DLD1 (cell line): ENCODE data around the gene CRCP.
"Not testable (repeated sequence)": the region's sequence is repeated elsewhere in the genome, so short reads cannot be mapped to it uniquely, and the experiment has no call there.

ENCODE experiments used
- in situ Hi-C: cut with HindIII; loops from 2 replicates; pipeline ENCODE4 v1.10.0; 2017; ENCODE audit warnings: low sequenced_read_pairs

CRCP gene

DNA sequence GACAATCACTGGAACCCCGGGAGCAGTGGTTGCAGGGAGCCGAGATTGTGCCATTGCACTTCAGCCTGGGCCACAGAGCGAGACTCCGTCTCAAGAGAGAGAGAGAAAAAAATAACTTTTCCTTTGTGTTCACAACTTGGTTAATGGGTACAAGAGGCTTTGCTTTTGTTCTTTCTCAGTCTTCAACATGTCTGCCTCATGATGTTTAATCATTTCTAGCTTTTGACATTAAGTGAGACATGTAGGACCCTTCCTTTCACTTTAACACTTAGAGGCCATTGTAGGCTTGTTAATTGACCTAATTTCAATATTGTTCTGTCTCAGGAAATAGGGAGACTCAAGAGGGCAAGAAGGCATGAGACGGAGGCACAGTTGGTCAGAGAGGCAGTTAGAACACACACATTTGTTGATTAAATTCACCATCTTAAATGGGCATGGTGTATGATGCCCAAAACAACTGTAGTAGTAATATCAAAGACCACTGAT is 9.3 kb upstream of the CRCP start:
- in situ Hi-C loops: no loop called here

DNA sequence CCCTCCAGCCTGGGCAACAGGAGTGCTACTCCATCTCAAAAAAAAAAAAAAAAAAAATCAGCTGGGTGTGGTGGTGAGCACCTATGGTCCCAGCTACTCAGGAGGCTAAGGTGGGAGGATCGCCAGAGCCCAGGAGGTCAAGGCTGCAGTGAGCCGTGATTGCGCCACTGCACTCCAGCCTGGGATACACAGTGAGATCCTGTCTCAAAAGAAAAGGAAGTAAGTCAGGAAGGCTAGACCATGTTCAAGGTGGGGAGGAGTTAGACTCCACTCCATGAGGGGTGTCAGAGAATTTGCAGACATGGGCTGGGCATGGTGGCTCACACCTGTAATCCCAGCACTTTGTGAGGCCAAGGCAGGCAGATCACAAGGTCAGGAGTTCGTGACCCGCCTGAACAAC is 6.2 kb upstream of the CRCP start:
- in situ Hi-C loops: not testable (repeated sequence)

DNA sequence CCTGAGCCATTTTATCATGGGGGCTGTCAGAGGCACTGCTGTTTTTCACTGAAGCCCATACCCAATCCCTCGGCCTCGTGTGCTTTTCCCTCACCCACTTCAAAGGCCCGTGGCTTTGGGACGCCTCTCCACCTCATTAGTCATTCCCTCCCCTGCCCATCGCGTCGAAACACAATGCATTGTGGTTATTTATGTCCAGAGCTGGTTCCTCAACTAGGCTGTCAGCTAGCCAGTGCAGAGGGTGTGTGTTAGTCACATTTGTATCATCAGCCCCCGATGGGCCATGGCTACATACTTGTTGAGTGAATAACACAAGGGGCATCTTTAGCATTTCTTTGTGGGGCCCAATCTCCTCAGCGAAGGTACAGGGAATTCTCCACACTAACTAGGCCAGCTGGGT is 3.8 kb upstream of the CRCP start:
- in situ Hi-C loops: no loop called here

DNA sequence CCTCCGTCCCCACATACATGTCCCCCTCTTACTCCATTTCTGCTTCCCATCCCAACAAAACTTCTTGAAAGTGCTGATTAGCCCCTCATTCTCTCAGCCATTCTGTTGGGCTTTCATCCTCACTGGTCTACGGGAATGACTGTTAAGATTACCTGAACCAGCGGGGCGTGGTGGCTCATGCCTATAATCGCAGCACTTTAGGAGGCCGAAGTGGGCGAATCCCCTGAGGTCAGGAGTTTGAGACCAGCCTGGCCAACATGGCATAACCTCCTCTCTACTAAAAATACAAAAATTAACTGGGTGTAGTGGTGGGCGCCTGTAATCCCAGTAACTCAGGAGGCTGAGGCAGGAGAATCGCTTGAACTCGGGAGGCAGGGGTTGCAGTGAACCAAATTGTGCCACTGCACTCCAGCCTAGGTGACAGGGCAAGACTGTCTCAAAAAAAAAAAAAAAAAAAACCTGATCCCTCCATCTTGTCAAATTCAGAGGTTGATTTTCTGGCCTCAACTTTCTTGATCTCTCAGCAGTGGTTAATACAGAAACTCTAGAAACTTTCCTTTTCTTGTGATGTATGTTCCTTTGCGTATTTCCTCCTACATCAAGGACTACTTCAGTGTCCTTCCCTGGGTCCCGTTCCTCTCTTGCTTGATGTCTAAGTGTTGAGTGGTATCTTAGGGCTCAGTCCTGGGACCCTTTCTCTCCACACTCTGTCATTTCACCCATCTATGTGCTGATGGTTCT is 2.2 kb downstream of the CRCP start:
- in situ Hi-C loops: not testable (repeated sequence)

DNA sequence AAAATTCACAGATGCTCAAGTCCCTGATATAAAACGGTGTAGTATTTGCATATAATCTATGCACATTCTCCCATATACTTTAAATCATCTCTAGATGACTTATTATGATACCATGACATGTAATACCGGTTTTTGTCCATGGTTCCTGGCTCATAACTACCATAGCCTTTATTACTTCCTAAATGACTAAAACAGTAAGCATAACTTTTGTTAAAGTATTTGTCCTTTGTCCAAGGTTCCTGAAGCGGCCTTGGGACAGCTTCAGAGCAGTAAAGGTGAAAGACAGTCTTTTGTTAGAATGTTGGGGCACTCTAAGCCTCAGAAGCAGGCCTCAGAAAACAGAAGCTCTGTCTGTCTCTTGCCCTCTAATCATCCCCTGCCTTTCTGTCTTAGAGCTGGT is 4.0 kb downstream of the CRCP start:
- in situ Hi-C loops: no loop called here

DNA sequence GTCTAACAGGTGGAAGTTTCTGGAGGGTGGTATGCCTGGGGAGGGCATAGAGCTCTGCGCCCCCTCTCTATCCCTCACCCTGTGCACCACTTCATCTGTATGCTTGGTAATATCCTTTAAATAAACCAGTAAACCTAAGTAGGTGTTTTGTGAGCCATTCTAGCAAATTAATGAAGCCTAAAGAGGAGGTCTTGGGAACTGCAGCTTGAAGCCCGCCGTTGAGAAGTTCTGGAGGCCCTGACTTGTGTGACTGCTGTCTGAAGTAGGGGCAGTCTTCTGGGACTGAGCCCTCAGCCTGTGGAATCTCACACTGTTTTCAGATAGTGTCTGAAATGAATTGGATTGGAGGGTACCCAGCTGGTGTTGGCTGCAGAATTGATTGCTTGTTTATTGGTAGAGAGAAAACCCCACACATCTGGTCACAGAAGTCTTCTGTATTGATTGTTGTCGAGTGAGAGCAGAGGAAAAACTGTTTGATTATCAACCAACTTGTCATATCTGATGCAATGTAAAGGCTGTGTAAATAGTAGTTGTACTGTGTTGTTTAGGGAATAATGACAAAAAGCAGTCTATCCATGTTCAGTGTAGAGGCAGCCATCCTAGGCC is 4.7 kb downstream of the CRCP start:
- in situ Hi-C loops: no loop called here

DNA sequence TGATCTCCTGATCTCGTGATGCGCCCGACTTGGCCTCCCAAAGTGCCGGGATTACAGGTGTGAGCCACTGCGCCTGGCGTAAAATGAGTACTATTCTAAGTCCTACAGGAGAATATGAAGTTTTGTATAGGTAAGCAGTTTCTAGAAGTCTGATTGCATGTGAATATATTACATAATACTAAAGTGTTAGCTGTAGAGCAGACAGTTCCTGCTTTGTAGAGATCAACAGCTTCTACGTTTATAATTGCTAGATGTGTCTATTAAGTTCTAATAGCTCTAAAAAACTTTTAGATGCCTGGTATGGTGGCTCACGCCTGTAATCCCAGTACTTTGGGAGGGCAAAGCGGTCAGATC is 8.5 kb downstream of the CRCP start:
- in situ Hi-C loops: no loop called here

DNA sequence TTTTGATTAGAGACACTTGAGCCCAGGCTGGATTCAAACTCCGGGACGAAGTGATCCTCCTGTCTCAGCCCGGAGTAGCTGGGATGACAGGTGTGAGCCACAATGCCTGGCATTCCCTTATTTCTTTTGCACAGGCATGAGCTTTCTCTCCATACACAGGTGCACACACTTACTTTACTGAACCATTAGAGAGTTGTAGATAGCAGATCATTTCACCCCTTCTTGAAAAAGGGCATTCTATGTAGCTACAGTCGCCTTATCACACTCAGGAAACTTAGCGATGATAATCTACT is 9.9 kb downstream of the CRCP start:
- in situ Hi-C loops: not testable (repeated sequence)

DNA sequence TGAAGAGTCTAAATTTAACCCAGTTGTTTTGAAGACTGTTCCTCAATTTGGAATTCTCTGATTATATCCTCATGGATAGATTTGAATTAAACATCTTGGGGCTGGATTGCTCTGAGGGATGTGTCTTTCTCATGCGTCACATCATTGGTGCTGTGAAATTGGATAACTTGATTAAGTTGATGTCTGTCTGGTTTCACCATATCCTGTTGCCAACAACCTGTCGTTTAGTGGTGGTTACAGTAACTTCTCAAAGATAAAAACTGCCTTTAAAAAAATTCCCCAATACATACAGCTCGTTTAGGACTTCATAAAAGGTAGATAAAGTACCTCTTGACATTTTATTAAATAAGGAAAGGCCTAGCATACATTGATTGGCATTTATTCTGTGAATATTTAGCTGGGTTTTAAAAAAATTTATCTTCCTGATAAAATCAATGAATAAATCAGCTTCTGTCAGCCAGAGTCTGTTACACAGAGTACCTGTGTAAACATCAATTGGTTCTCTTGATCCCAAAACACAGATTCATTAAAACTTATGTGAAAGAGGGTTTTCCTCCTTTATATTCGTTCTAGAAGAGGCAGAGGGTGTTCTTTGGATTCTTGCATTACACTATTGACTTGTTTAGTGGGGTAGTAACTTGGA is 10.5 kb downstream of the CRCP start:
- in situ Hi-C loops: no loop called here

DNA sequence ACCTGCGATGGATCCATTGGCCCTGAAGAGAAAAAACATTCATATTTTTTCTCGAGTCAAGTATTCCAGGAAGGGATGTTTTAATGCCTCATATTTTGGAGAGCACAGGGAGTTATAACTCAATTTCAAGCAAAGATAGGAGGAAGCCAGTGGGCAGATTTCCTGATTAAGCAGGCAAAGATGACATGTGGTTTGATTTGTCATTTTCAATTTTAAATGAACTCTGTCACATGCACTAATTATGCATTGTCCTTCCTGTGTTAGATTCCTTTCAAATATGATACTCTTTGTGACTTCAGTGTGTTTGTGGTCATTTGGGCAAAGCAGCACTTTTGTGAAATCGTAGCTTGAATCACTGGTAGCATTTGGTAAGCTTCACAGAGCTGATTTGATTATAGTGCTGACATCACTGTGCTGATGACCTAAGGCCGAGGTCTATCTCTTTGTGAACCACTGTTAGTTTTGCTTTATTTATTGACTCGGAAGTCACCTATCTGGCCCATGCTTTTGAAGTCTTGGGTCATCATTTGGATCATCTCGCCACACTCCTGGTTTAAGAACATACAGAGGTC is 11.2 kb downstream of the CRCP start:
- in situ Hi-C loops: not testable (repeated sequence)

DNA sequence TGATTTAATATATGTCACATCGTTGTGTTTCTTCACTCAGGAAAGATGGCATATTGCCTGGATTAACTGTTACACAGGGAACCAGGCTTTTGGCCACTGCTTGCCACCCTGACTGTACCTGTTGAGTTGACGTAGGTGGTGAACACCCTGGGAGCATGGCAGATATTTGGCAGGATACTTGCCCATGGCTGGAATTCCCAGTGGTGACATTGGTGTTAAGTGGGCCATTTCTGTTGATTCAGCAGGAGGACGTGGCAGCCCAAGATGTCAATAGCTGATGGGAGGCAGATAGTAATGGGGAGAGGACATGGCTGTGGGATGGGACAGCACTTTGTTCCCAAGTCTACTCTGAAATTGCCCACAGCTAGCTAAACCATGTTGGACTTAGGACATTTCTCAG is 12.5 kb downstream of the CRCP start:
- in situ Hi-C loops: not testable (repeated sequence)

DNA sequence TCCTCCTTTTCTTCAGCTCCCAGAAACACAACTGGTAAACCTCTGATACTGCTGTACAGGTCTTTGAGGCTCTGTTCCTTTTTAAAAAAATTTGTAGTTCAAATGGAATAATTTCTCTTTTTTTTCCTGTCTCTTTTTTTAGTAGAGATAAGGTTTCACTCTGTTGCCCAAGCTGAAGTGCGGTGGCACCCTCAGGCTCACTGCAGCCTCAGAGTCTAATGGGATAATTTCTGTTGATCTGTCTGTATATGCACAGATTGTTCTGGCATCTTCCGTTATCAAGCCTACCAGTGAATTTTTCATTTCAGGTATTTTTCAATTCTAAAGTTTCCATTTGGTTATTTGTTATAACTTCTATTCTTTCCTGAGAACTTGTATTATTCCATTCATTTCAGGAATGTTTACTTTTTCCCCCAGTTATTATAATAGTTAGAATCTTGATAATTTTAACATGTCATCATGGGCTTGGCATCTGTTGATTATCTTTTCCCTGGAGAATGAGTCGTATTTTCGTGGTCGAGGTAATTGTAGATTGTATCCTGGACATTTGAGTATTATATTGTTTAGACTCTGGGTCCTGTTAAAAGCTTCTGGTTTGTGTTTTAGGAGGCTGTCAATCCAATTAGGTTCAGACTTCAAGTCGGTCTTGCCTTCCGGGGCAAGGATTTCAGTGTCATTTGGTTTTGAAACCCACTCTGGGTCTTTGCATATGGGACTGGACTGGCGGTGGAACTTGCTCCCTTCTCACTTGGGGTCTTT is 24.5 kb downstream of the CRCP start:
- in situ Hi-C loops: no loop called here

DNA sequence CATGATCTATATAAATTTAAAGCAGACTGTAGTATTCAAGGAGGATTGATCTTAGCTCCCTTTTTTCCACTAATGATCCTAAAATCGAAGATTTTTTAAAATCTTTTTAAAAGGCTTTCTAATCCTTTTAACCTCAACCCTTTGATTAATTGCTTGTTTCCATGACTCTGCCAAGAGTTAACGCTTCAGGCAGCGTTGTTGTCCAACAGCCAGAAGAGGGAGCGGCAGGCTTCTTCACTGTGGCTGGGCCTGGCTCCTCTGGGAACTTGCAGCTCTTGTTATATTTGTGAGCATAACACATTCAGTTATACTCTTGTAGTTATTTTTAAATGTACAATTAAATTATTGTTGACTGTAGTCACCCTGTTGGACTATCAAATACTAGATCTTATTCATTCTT is 26.3 kb downstream of the CRCP start:
- in situ Hi-C loops: no loop called here

DNA sequence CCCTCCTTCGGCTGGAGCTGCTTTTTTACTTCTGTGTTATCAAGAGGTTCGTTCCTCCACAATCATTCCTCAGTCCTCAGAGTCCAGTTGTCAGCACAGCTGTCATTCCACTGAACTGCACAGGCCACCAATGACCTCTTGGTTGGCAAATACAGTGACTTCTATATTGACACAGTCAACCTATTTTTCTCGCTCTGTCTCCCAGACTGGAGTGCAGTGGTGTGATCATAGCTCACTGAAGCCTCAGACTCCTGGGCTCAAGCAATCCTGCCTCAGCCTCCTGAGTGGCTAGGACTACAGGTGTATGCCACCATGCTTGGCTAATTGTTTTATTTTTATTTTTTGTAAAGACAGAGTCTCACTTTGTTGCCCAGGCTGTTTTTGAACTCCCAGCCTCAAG is 27.7 kb downstream of the CRCP start:
- in situ Hi-C loops: no loop called here

DNA sequence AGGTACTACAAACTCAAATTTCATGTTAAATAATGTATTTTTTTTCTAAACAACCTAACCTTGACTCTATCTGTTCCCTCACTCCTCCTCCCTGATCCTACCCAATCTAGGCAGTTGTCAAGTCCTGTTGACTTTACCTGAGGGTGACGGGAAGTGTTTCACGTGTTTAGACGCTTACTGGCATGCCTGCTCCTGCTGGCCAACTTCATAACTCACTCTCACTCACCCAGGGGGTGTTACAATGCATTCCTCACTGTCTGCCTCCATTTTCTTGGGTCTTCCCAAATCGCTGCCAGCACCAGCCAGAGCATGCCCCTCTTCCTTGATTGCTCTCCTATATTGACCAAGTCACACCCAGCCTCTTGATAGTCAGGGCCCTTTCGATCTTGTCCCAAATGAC is 28.3 kb downstream of the CRCP start:
- in situ Hi-C loops: no loop called here

DNA sequence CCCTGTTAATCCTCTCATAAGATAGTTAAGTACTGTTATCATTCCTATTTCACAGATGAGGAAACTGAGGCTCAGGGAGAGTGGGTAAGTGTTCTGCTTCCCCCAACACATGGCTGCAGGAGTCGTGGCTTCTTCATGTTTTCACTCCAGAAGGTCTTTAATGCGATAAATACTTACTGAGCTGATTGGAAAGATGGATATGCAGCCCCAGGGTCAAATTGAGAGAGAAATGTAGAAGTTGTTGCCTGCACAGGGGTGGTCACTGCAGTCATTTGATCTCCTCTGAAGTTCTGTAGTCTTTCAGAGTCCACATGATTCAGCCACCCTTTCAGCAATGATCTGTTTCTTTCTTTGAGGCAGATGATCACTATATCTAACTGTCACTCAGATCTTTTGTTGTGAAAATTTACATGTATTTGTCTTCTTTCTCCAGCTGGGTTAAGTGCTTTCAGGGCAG is 29.3 kb downstream of the CRCP start:
- in situ Hi-C loops: no loop called here

DNA sequence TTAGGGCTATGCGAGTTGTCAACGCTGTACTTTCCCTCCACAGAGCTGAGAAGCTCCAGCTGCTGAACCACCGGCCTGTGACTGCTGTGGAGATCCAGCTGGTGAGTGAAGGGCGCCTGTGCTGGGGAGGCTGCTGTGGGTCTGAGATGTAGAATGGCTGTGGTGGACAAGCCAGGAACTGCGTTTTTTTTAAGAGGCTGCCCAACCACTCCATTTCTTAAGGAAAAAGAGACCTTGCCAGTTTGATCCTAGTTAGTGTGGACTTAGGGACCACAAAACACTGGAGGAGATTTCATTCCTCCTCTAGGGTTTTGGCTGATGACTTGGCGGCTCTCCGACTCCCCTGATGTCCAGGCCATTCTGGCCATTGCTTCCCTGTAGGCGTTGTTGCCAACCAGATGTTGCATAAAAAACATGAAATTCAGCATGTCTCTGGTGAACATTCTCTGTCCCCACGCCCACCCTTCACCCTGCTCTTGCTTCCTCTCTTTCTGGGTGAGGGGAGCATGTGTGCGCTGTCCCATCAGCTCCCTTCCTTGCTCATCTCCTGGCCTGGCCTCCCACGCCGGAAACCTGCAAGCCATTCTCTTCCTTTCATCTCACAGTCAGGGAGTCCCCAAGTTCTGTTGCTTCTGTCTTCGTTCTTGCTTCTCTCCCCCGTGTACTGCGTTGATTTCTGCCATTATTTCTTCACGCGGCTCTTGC is 30.9 kb downstream of the CRCP start:
- in situ Hi-C loops: no loop called here

DNA sequence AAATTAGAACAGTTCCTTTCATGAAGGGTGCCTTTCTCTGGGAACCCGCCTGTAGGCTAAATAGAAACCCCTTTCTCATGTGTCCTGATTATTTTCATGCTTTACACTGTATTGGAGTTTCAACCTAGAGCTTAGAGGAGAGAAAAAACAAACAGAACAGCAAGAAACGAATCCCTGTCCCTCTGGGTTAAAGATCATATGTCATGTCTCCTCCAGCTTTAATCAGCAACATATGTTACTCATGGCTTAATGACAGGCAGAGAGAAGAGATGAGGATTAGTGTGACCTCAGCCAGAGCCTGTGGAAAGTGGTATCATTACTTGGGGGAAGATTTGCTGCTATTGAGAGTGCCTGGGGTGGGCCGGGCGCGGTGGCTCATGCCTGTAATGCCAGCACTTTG is 32.1 kb downstream of the CRCP start:
- in situ Hi-C loops: no loop called here

DNA sequence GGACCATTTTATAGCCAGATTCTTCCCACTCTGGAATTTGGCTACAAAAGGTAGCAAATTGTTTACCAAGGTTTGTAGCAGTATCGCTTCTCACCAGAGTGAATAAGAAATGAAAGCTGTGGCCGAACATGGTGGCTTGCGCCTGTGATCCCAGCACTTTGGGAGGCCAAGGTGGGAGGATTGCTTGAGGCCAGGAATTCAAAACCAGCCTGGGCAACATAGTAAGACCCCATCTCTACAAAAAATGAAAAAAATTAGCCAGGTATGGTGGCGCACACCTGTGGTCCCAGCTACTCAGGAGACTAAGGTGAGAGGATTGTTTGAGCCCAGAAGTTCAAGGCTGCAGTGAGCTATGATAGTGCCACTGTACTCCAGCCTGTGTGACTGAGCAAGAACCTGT is 33.0 kb downstream of the CRCP start:
- in situ Hi-C loops: not testable (repeated sequence)

DNA sequence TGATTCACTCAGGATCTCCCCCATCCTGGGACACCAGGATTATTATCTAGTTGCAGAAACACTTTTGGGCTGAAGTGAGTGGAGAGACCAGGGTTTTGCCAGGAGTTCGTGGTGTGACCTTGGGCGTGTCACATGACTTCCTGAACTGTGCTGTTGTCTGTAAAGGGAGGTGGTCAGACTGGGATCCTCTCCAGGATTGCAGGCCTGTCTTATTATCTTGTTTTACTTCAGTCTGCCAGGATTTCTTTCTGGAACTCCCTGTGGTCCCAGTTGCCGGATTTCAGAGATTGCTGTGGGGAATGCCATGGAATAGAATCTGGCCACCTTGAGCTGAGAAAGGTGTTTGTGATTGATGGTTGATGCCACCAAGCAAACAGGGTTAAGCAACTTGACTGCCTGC is 35.8 kb downstream of the CRCP start:
- in situ Hi-C loops: no loop called here
